GM21367 (cell line): ENCODE measurements around the gene PEAK3.

Experiments
- ATAC-seq: cut with Tn5 transposase; IDR thresholded peaks from one replicate; pipeline ENCODE4 v1.9.1; 2021; ENCODE audit not compliant: unreplicated experiment

PEAK3 gene

GRCh38 chr19:2251106-2252054 is 30.6 kb downstream of the PEAK3 start:
- ATAC-seq, result no peak

- no peak for ATAC-seq
Observed at GRCh38 chr19:2250766-2251105, 31.2 kb downstream of the PEAK3 start.

- ATAC-seq, result no peak
Observed at GRCh38 chr19:2249880-2250765, 31.9 kb downstream of the PEAK3 start.

GRCh38 chr19:2249010-2249866 is 32.7 kb downstream of the PEAK3 start, which contains the start of gene AMH:
TSS of gene AMH (plus strand) at chr19:2249323. CDS start at chr19:2249333, 10 bp downstream.
- ATAC-seq, result no peak

- ATAC-seq, result no peak
Observed at GRCh38 chr19:2248136-2249009, 33.6 kb downstream of the PEAK3 start.

GRCh38 chr19:2247433-2248101 is 34.4 kb downstream of the PEAK3 start:
- no peak for ATAC-seq

GRCh38 chr19:2246801-2247361 is 35.1 kb downstream of the PEAK3 start:
- ATAC-seq, result no peak

- ATAC-seq, result no peak
Observed at GRCh38 chr19:2246014-2246620, 35.9 kb downstream of the PEAK3 start.

- ATAC-seq, result no peak
Observed at GRCh38 chr19:2245273-2245672, 36.7 kb downstream of the PEAK3 start.

GRCh38 chr19:2244486-2244885 is 37.5 kb downstream of the PEAK3 start:
- no peak for ATAC-seq

- no peak for ATAC-seq
Observed at GRCh38 chr19:2244125-2244411, 37.9 kb downstream of the PEAK3 start.

GRCh38 chr19:2243274-2244124 is 38.5 kb downstream of the PEAK3 start:
- ATAC-seq, result no peak

GRCh38 chr19:2242816-2243215 is 39.2 kb downstream of the PEAK3 start:
- no peak for ATAC-seq

GRCh38 chr19:2242092-2242537 is 39.9 kb downstream of the PEAK3 start:
- ATAC-seq, result no peak

GRCh38 chr19:2240881-2241760 is 40.9 kb downstream of the PEAK3 start:
- no peak for ATAC-seq

GRCh38 chr19:2239771-2240770 is 41.9 kb downstream of the PEAK3 start:
- ATAC-seq, result no peak
